NOMO-1 treated with dmso at 0.1 percent for 144 hours (cell line): ENCODE results near the gene SNAPC4.
"Not testable (repeated sequence)": the region's sequence is repeated elsewhere in the genome, so short reads cannot be mapped to it uniquely, and the experiment has no call there.

Experiments
- DNase-seq: peaks from one replicate; lab custom pipeline; 2025; ENCODE audit not compliant: unreplicated experiment; lab: John Stamatoyannopoulos, UW

The SNAPC4 gene

DNA sequence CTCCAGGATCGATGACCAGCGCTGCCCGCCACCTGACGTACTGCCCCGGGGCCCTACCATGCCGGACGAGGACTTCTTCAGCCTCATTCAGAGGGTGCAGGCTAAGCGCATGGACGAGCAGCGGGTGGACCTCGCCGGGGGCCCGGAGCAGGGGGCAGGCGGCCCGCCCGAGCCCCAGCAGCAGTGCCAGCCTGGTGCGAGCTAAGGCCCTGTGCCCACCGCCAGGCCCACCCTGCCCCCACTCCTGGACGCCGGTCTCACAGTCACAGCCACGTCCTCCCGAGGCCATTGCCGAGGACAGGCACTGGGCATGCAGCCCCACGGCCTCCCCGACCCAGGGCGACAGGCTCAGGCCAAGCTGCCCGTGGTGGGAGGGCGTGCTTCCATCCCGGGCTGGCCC is 42.0 kb downstream of the SNAPC4 start:
- DNase-seq, result no peak

DNA sequence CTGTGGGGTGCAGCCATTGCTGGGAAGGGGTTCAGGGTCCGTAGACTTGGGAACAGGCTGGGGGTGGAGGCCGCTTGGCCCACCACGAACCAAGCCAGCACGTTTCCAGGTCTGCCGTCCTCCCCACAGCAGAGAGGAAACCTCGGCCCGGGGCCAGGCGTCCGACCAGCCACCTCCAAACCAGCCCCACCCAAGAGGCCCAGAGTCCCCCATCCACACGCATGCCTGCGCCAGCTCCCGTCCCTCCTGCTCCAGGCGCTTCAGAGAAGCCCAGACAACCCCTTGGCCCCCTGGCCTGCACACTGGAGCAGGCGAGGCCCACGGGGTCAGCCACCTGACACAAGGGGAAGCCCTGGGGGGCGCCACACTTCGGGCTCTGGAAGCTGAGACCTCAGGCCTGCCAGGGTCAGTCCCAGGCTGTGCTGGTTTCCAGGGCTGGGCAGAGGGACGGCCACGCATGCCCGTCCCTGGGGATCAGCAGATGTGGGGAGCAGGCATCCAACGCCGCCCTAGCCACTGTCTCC is 42.7 kb downstream of the SNAPC4 start:
- no peak for DNase-seq

DNA sequence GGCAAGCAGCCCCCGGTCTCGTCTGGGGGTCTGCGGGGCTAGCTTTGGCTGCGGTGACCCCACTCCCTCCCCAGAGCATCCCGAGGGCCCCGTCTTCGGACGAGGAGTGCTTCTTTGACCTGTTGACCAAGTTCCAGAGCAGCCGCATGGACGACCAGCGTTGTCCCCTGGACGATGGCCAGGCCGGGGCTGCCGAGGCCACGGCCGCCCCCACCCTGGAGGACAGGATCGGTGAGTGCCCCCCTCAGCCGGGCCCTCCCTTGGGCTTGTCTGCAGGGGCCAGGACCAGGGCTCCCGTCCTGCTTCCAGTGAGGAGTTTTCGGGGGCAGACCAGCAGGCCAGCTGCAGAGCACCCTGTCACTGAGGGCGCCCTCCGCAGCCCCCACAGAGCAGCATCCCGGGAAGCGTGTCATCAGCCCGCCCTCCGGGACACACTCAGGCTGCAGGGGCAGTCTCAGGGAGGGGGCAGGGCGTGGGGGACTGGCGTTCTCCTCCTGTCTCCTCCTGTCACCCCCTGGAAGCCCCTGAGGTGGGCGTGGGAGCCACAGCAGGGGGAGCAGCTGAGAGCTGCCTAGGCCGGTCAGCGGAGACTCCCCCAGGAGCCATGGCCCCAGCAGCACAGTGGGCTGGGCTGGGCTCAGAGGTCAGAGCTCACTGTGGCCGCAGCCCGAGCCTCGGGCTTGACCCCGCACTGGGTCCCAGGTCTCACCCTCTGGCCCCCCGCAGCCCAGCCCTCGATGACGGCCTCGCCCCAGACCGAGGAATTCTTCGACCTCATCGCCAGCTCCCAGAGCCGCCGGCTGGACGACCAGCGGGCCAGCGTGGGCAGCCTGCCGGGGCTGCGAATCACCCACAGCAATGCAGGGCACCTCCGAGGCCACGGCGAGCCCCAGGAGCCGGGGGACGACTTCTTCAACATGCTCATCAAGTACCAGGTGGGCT is 44.1 kb downstream of the SNAPC4 start:
- no peak for DNase-seq

DNA sequence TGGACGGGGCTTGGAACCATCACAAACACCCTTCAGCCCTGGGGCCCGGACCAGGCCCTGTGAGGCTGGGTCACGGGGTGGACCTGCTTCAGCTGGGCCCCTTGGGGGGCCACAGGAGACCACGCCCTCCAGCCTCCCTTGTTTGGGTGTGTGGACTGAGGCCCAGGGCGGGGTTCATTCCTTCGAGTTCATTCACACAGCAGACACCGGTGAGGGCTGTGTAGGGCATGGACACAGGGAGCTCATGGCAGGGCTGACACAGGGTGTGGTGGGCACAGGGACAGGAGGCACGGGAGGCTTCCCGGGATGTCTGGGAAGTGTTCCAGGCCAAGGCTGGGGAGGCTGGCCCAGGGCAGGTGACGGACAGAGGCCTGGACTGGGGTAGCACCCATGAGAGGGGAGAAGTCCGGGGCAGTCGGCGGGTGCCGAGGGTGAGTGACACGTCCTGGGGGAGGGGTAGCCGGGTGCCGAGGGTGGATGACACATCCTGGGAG is 45.3 kb downstream of the SNAPC4 start:
- no peak for DNase-seq

DNA sequence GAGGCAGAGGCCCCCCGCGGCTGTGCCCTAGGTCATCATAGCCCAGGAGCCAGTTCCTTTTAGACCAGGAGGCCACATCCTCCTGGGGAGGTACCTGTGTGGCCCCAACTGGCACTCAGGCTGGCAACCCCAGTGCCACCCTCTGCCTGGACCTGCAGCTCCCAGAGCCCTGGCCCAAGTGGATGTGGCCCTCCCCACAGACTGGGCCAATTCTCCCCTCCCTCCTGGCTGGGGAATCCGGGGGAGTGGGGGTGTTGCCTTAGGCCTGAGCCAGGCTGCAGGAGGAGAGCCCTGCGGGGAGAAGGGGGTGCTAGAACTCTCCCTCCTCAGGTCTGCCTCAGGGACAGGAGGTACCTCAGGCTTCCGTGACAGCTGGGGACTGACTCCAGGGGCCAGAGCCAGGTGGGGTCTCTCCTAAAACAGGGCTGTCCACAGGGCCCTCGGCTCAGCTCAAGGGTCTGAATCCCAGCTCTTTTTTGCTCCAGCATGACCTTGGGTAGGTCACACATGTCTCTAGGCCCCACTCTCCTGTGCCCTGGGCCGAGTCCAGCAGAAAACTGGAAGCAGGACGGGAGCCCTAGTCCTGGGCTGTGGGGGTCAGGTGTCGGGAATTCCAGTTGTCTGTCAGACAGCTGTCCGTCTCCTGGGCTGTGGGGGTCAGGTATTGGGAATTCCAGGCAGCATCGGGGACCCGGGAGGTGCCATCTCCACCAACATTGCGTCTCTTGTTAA is 46.0 kb downstream of the SNAPC4 start:
- no peak for DNase-seq

DNA sequence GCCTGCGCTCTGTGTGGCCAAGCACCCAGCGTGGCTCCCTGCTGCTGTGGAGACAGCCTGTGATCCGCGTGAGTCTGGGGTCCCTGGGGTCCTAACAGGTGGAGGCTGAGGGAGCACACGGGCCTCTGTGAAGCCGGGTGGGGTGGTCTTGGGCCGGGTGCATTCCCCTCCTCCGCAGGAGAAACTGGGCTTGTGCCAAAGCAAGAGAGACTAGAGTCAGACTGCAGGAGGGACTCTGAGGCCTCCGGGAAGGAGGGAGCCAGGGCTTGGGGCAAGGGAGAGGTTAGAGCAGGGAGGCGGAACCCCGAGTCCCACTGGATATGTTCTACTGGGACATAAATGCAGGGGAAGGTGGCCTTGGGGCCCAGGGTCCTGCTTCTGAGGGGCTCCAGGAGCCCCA is 46.9 kb downstream of the SNAPC4 start:
- DNase-seq, result no peak

DNA sequence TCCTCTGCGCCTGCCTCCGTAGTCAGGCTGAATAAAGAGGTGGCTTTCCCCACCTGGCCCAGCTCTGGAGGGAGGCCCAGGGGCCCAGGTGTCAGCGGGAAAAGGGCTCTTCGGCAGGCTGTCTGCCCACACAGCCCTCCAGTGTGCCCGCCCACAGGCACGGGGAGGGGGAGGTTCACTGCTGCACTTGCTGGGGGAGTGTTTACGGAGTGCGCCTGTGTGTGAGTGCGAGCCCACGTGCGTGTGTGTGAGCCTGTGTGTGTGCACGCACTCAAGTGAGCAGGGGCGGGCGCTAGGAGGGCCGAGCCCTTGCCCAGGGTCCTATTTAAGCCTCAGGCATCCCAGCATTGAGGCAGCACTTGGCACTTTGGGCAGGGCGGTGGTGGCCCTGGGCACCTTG is 47.3 kb downstream of the SNAPC4 start:
- DNase-seq, result no peak

DNA sequence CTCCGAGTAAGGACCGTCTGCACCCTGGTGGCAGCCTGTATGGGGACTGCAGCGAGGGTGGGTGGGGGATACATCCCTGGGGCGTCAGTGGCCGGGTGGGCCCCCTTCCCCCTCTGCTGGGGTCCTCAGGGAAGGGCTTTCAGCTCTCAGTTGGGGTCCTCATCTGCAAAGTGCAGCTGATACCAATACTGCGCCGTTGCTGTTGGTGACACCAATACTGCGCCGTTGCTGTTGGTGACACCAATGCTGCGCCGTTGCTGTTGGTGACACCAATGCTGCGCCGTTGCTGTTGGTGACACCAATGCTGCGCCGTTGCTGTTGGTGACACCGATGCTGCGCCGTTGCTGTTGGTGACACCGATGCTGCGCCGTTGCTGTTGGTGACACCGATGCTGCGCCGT is 48.1 kb downstream of the SNAPC4 start:
- DNase-seq, result not testable (repeated sequence)

DNA sequence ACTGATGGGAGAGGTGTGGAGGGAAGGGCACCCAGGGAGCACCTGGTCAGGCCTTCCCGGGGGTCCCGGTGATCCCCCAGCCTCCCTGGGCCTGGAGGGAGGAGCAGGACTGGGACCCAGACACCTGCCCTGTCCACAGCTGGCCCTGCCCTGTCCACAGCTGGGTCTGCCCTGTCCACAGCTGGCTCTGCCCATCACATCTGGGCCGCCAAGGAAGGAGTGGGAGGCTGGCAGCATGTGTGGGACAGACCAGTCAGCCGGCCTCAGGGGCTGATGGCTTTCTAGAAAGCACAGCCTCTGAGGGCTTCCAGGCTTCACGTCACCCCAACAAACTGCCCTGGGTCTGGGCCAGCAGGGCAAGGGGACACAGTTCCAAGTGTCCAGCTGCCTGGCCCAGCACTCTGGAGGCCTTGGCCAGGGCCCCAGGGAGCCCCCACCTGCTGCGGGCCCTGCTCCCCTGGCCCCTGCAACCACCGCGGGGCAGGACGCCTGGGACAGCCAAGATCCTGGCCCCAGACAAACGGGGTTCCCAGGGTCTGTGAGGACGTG is 48.6 kb downstream of the SNAPC4 start:
- no peak for DNase-seq
